Measurements from ENCODE around the gene CRABP1.
A peak's percentile ranks its signal among the peaks of the same experiment; 100 is the strongest.

CRABP1 gene

GRCh38 chr15:78340231-78341056 lies at the start of gene CRABP1:
Gene CRABP1 (plus strand): TSS chr15:78340353. CDS start chr15:78340429, 76 bp downstream.
- DNase-seq, result peak; percentile 11 to 36

DNA sequence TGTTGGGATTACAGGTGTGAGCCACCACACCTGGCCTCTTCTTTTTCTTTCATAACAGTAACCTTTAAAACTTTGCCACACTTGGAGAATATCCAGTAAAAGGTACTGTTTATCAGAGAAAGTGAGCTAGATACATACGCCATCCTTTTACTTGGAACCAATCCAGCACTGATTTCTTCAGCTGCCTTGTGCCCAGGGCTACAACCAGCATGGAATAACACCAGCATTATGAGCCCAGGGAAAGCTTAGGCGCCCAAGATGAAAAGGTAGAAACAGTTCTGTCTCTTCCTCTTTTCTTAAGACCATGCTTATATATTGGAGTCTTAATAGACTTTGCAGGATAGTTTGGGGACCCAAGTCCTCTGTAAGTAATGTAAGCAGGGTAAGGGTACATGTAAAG lies 49.1 kb upstream of the CRABP1 start:
- DNase-seq, result no peak

- no peak for DNase-seq
Observed at GRCh38 chr15:78291698-78292097, 48.5 kb upstream of the CRABP1 start.

DNA sequence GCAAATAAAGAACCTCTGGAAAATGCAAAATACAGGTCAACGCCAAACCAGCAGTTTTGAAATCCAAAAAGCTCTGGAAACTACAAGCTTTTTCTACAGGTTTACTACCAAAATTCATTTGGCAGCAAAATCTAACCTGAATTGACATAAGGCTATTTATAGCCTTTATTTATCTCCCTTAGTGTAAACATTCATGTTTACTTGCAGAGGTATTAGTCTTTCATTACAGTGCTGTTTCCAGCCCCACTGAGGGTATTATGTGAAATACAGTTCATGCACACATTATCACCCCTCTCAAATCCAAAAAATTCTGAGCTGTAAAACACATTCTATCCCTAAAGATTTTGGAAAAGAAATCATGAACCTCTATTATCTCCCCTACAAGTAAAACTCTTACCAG lies 47.9 kb upstream of the CRABP1 start:
- DNase-seq, result no peak

GRCh38 chr15:78299101-78299930 lies 40.8 kb upstream of the CRABP1 start, which contains the start of gene SKIC8:
Gene SKIC8 (minus strand): TSS chr15:78299609. CDS start chr15:78295686, 3,923 bp downstream.
- peak; percentile 81 to 87 for DNase-seq

- DNase-seq, result no peak
Observed at GRCh38 chr15:78301326-78301725, 38.8 kb upstream of the CRABP1 start.

DNA sequence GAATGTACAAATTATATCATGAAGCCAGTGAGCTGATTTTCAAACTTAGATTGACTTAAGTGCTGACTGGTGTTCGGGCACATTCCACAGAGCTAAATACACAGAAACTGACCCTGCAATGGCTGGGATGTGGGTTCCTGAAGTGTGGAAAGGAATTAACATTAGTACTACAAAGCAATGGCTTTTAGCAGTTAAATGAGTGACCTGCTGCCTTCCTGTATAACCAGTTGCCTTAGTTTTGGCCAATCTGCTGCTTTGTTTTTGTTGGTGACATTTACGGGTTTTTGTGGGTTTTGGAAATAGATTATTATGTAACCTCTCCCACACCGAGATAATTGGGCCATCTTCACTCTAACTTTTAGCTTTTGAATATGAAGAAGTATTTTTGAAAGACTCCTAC lies 38.3 kb upstream of the CRABP1 start:
- DNase-seq, result no peak

DNA sequence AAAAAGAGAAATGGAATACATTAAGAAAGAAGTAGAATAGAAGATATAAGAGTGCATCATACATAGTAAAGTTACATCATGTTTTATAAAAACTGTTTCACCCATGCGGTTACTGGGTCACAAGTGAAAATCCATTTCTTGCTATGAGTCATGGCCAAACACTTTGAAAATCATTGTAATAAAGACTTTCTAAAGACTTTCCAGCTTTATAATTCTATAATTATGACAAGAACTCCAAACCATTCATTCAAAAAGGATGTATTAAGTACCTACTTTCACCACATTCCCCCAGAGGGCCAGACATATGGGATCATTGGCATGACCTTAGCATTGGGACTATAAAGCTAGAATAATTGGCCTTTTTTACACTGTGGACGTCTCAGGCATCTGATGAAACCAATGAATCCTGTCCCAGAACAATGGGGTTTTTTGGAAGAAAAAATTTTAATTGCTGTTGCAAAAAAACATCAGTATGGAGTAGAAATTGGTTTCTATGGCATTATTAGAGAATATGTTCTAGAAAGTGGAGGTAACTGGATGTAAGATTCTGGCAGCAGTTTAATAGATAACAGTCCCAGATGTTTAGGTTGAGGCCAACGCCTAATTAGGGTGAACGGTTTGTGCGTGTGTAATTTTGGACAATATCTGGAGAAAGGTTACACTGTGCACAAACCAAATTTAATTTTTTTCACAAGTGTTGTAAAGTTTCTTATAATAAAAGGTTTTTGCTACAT lies 37.4 kb upstream of the CRABP1 start:
- no peak for DNase-seq

DNA sequence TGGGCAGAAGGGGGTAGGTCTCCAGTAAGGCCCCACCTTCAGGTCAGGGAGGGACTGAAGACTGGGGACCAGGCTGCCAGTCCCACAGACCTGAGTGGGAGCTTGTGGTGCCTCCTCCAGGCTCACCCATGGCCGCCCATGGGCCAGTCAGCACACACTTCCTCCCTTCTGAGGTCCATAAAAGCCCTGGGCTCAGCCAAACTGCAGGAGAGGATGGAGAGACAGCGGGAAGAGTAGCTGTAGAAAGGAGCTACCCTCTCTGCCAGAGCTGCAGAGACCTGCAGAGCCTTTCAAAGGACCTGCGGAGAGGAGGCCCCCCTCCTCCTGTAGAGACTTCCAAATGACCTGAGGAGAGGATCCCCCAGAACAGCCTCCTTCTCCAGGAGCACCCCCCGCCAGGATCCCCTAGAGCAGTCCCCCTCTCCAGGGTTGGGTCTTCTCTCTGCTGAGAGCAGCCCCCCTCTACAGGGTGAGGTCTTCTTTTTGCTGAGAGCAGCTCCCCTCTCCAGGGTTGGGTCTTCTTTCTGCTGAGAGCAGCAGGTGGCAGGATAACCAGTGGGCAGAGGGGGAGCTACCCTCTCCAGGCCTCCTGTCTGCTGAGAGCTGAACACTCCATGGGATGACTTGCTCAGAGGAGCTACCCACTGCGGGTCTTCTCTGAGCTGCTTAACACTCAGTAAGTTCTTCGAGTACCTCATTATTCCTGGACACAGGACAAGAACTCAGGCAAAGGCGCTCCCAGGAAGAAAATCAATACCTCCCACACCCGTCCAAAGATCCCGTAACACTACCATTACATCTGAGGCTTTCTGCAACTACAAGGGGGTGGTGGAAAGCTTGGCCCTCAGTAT lies 35.7 kb upstream of the CRABP1 start:
- DNase-seq, result no peak

- DNase-seq, result no peak
Observed at GRCh38 chr15:78306176-78306774, 33.9 kb upstream of the CRABP1 start.

DNA sequence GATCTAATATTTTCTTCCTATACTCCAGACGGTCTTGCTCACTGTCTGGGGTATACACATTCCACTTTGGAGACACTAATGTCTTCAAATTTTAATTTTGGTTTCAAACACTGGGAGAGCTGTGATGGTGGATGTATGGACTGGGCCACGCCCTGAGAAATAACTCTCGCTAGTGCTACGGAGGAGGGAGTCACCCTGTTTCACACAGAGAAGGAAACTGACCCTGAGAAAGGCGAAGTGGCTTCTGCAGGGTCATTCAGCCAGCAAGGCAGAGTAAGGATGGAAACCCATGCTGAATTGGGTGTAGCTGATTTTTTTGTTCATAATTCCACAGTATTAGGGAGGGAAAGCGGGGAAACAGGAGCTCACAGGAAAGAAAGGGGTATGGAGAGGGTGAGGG lies 32.2 kb upstream of the CRABP1 start:
- DNase-seq, result no peak

DNA sequence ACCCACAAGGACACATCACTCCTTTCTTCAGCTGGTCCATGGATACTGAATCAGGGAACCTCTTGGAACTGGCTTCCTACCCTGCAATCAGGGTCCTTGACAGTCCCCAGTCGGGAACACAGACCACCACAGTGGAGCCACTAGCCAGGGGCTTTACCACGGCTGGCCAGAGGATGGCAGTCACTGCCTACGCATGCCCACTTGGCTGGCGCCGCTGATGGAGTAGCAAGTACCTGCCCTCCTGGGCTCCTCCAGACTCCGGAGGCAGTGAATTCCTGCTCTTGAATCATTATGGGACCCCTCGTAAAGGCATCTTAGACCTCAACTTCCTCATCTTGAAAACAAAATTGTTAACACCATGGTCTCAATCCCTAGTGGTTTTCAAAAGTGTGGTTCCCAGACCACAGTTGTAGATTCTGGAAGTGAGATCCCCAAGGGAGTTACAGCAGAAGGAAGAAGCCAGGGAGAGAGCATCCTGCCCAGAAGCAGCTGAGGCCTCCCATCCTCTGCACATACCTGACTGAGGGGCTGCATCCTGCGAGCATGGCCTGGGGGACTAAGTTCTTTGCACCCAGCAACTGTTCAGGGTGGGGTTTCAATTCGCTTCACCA lies 31.6 kb upstream of the CRABP1 start:
- peak; percentile 35 to 50 for DNase-seq

GRCh38 chr15:78311292-78311691 lies 28.9 kb upstream of the CRABP1 start:
- no peak for DNase-seq

GRCh38 chr15:78312536-78312935 lies 27.6 kb upstream of the CRABP1 start:
- DNase-seq, result no peak

DNA sequence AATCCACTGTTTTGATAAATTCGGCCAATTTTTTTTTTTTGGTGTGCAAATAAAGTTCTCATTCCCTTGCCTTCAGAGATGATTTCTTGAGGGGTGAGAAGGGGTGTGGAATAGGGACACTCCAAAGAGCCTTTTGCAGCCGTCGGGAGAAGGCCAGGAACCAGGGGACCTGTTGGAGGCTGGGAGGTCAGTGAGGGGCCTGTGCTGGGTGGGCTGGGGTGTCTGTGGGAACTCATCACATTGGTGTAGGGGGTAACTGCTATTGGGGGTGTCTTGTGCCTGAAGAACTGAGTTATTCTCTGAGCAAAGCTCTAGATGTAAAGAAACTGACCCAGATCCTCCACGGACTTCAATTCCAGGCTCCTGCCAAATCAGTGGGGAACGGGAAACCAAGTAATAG lies 27.2 kb upstream of the CRABP1 start:
- DNase-seq, result no peak

GRCh38 chr15:78313383-78313782 lies 26.8 kb upstream of the CRABP1 start:
- DNase-seq, result no peak

GRCh38 chr15:78314181-78314581 lies 26.0 kb upstream of the CRABP1 start:
- DNase-seq, result no peak

- DNase-seq, result no peak
Observed at GRCh38 chr15:78315686-78316282, 24.4 kb upstream of the CRABP1 start.

GRCh38 chr15:78316283-78317083 lies 23.7 kb upstream of the CRABP1 start:
- no peak for DNase-seq
